ENCODE data around the gene EPHA1. TPM values are rescaled to one million over a fixed set of nuclear protein-coding genes. Genes with fewer than 3 reads are reported as not detected.
A peak's percentile ranks its signal among the peaks of the same experiment; 100 is the strongest.
"Not testable (repeated sequence)": the region's sequence is repeated elsewhere in the genome, so short reads cannot be mapped to it uniquely, and the experiment has no call there.

Gene EPHA1
- polyA plus RNA-seq, 1 donor: 42.5 TPM

DNA sequence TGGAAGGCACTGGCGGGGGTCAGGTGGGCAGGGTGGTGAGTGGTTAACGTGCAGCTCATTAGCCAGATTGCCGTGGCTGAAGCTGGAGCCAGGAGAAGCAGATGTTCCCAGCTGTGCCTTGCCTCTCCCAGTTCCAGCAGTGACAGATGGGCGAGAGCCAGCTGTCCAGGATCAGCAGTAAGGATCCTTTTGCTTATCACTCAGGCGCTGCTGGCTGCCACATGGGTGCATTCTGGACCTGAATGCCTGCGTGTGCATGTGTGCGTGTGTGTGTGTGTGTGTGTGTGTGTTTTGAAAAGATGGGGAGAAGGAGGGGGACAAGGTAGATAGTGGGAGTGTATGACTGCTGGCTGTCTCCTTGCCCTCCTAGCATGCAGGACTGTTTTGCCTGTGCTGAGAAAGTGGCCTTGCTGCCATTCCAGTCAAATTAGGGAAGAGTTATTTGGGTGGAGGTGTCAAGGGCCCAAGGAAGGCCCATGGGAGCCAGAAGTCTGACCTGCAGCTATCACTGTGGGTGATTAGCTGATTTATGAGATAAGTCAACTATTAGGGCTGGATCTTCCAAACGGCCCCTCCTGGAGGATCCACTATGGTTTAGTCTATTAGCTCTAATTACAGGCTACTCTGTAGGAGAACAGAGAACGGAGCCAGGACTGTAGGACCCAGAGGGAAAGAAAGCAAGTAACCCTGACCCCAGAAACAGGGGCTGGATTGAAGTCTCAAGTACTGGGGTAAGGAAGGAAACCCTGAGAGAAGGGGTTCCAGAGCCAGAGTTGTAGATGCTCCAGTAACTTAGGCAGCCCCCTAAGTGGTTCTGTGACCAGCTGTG is 3.3 kb downstream of the EPHA1 start:
- Histone ChIP-seq H3K36me3 (ENCODE audit: control insufficient read depth, insufficient read depth, low read length) (peaks cover 6% of the 10 kb centered on the region), H3K4me3 (ENCODE audit: low read length) (no peak overlapping the region), H3K27ac (ENCODE audit: low read length) (no peak overlapping the region), H3K27me3 (ENCODE audit: control insufficient read depth, insufficient read depth, low read length) (no peaks in the 10 kb centered on the region), H3K4me1 (ENCODE audit: control insufficient read depth, insufficient read depth, low read length) (peaks cover 39% of the 10 kb centered on the region), H3K9me3 (ENCODE audit: control insufficient read depth, low read depth, low read length) (no peaks in the 10 kb centered on the region)
- 80% methylated on average over 1 of the region's 9 CpGs for WGBS (ENCODE audit: insufficient coverage, low lambda C conversion rate)
- DNase-seq: peak in 1 of 2 donors; percentile 60

DNA sequence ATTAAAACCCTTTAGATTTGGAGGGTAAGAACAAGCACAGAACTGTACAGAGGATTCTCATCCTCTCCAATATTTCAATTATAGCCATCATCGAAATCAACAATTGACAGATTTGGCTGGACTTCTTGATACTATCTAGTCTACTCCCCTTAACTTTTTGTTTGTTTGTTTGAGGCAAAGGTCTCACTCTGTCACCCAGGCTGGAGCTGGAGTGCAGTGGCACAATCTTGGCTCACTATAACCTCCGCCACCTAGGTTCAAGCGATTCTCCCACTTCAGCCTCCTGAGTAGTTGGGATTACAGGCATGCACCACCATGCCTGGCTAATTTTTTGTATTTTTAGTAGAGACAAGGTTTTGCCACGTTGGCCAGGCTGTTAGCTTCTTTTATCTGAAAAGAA is 6.4 kb downstream of the EPHA1 start:
- not testable (repeated sequence) for H3K4me3 ChIP-seq (ENCODE audit: low read length); H3K27me3 ChIP-seq (ENCODE audit: control insufficient read depth, insufficient read depth, low read length); H3K9me3 ChIP-seq (ENCODE audit: control insufficient read depth, low read depth, low read length); H3K27ac ChIP-seq (ENCODE audit: low read length); DNase-seq
- peaks cover 25% of the 10 kb centered on the region for H3K36me3 ChIP-seq (ENCODE audit: control insufficient read depth, insufficient read depth, low read length)
- 100% methylated on average over 1 of the region's 4 CpGs for WGBS (ENCODE audit: insufficient coverage, low lambda C conversion rate)
- H3K4me1 ChIP-seq (ENCODE audit: control insufficient read depth, insufficient read depth, low read length): peaks cover 27% of the 10 kb centered on the region

DNA sequence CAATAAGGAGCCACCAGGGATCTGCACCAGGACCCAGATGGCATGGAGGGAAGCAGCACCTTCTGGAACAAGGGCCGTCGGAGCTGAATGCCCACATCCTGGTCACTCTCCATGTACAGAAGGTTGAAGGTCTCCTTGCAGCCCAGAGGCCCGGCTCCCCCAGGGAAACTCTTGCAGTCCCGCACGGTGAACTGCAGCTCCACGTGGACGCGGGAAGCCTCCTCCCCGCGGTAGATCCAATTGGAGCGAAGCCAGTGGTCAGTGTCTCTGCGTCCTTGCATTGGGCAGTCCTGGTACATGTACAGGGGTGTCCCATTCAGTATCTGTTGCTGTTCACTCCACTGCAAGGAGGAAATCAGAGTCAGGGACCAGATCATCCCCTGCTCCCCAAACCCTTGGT is 7.4 kb downstream of the EPHA1 start:
- peaks cover 19% of the 10 kb centered on the region for H3K4me1 ChIP-seq (ENCODE audit: control insufficient read depth, insufficient read depth, low read length)
- peaks cover 32% of the 10 kb centered on the region for H3K36me3 ChIP-seq (ENCODE audit: control insufficient read depth, insufficient read depth, low read length)
- no peaks in the 10 kb centered on the region for H3K9me3 ChIP-seq (ENCODE audit: control insufficient read depth, low read depth, low read length)
- no peak overlapping the region for H3K27ac ChIP-seq (ENCODE audit: low read length)
- H3K4me3 ChIP-seq (ENCODE audit: low read length): no peak overlapping the region
- no peak for DNase-seq
- no peaks in the 10 kb centered on the region for H3K27me3 ChIP-seq (ENCODE audit: control insufficient read depth, insufficient read depth, low read length)
- no CpG with 5 or more reads among the region's 12 CpGs for WGBS (ENCODE audit: insufficient coverage, low lambda C conversion rate)

DNA sequence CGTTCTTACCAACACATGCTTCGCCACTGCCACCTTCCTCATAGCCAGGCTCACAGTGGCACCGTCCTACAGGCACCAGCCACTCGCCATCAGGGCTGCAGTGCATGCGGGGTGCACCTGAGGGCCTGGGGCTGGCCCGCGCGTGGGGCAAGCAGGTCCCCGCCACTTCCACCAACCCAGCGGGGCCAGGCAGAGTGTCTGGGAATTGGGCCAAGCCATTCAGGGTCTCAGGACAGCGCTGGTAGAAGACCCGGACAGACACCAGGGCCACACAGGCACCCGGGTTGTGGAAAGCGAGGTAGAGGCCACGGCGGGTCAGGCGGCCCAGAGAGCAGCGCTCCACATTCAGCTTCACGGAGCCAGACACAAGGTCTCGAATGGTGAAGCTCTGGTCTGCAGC is 9.0 kb downstream of the EPHA1 start:
- H3K4me1 ChIP-seq (ENCODE audit: control insufficient read depth, insufficient read depth, low read length): peaks cover 21% of the 10 kb centered on the region
- no peaks in the 10 kb centered on the region for H3K27me3 ChIP-seq (ENCODE audit: control insufficient read depth, insufficient read depth, low read length)
- no peaks in the 10 kb centered on the region for H3K9me3 ChIP-seq (ENCODE audit: control insufficient read depth, low read depth, low read length)
- WGBS (ENCODE audit: insufficient coverage, low lambda C conversion rate): no CpG with 5 or more reads among the region's 20 CpGs
- no peak for DNase-seq
- H3K4me3 ChIP-seq (ENCODE audit: low read length): no peak overlapping the region
- peaks cover 41% of the 10 kb centered on the region for H3K36me3 ChIP-seq (ENCODE audit: control insufficient read depth, insufficient read depth, low read length)
- H3K27ac ChIP-seq (ENCODE audit: low read length): no peak overlapping the region

DNA sequence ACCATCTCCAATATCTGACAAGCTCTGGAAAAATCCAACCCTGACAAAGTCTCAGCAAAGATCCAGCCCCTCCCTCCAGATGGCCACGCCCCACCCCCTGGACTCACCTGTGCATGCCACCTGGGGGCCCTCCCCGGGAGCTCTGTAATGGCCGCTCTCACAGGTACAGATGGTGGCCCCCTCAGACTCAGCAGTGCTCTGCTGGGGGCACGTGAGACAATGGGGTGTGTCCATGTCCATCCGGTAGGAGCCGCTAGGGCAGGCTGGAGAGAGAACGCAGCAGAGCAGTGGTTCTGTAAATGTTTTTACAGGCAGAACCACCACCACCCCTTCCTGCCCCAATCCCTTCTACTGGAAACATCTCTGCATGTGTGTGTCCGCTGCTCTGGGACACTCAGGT is 9.5 kb downstream of the EPHA1 start:
- peaks cover 22% of the 10 kb centered on the region for H3K4me1 ChIP-seq (ENCODE audit: control insufficient read depth, insufficient read depth, low read length)
- H3K4me3 ChIP-seq (ENCODE audit: low read length): no peak overlapping the region
- peaks cover 44% of the 10 kb centered on the region for H3K36me3 ChIP-seq (ENCODE audit: control insufficient read depth, insufficient read depth, low read length)
- no peak for DNase-seq
- H3K27me3 ChIP-seq (ENCODE audit: control insufficient read depth, insufficient read depth, low read length): no peaks in the 10 kb centered on the region
- H3K9me3 ChIP-seq (ENCODE audit: control insufficient read depth, low read depth, low read length): no peaks in the 10 kb centered on the region
- H3K27ac ChIP-seq (ENCODE audit: low read length): no peak overlapping the region
- no CpG with 5 or more reads among the region's 8 CpGs for WGBS (ENCODE audit: insufficient coverage, low lambda C conversion rate)

DNA sequence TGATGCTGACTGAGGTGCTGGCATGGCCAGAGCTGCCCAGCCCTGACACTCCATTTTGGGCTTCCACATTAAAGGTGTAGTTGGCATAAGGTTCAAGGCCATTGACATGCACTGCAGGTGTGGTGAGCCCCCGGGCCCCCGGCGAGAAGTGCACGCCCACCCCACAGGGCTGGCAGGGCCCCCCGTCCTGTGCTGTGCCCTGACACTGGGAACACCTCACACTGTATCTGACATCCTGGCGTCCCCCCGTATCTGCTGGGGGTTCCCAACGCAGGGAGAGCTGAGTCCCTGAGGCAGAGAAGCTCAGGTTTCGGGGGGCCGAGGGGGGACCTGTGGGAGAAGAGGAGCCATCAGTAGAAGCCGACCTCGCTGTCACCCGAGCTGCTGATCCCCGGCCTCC is 10.0 kb downstream of the EPHA1 start:
- no CpG with 5 or more reads among the region's 14 CpGs for WGBS (ENCODE audit: insufficient coverage, low lambda C conversion rate)
- no peaks in the 10 kb centered on the region for H3K27me3 ChIP-seq (ENCODE audit: control insufficient read depth, insufficient read depth, low read length)
- H3K36me3 ChIP-seq (ENCODE audit: control insufficient read depth, insufficient read depth, low read length): peaks cover 45% of the 10 kb centered on the region
- peaks cover 27% of the 10 kb centered on the region for H3K4me1 ChIP-seq (ENCODE audit: control insufficient read depth, insufficient read depth, low read length)
- no peak overlapping the region for H3K27ac ChIP-seq (ENCODE audit: low read length)
- no peaks in the 10 kb centered on the region for H3K9me3 ChIP-seq (ENCODE audit: control insufficient read depth, low read depth, low read length)
- no peak overlapping the region for H3K4me3 ChIP-seq (ENCODE audit: low read length)
- no peak for DNase-seq

DNA sequence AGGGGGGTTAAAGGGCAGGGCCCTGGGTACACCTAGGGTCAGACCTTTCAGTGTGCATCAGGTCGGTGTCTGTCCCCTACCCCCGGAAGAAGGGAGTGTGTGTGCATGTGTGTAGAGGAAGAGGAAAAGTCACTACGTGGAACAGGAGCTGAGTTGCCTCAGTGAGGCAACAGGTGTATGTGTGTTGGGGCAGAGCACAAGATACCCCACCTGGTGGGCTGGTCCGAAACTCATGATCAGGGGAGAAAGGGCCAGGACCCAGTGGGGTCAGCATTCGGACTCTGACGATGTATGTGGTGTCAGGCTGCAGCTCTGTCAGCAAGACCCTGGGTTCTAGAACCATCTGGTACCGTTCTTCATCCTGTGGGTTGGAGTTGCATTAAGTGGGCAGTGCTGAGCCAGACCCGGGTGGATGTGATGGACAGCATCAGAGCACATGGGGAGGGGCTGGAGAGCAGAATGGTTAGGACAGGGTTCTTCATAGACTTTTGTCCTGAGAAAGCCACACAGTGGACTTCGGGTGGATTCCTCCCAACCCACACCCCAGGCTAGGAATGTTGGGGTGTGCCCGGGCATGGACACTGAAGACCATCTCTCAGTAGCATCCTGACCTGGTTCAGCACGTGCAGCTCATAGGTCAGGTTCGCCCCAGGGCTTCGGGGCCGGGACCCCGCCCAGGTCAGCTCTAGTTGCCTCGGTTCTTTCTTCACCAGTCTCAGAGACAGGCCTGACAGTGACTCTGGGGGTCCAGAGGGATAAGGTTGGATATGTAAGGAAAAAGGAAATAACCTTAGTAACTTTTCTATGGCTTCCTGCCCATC is 10.7 kb downstream of the EPHA1 start:
- H3K27ac ChIP-seq (ENCODE audit: low read length): no peak overlapping the region
- H3K27me3 ChIP-seq (ENCODE audit: control insufficient read depth, insufficient read depth, low read length): no peaks in the 10 kb centered on the region
- no peak for DNase-seq
- WGBS (ENCODE audit: insufficient coverage, low lambda C conversion rate): 100% methylated on average over 1 of the region's 16 CpGs
- H3K36me3 ChIP-seq (ENCODE audit: control insufficient read depth, insufficient read depth, low read length): peaks cover 47% of the 10 kb centered on the region
- H3K9me3 ChIP-seq (ENCODE audit: control insufficient read depth, low read depth, low read length): no peaks in the 10 kb centered on the region
- no peak overlapping the region for H3K4me3 ChIP-seq (ENCODE audit: low read length)
- peaks cover 34% of the 10 kb centered on the region for H3K4me1 ChIP-seq (ENCODE audit: control insufficient read depth, insufficient read depth, low read length)

DNA sequence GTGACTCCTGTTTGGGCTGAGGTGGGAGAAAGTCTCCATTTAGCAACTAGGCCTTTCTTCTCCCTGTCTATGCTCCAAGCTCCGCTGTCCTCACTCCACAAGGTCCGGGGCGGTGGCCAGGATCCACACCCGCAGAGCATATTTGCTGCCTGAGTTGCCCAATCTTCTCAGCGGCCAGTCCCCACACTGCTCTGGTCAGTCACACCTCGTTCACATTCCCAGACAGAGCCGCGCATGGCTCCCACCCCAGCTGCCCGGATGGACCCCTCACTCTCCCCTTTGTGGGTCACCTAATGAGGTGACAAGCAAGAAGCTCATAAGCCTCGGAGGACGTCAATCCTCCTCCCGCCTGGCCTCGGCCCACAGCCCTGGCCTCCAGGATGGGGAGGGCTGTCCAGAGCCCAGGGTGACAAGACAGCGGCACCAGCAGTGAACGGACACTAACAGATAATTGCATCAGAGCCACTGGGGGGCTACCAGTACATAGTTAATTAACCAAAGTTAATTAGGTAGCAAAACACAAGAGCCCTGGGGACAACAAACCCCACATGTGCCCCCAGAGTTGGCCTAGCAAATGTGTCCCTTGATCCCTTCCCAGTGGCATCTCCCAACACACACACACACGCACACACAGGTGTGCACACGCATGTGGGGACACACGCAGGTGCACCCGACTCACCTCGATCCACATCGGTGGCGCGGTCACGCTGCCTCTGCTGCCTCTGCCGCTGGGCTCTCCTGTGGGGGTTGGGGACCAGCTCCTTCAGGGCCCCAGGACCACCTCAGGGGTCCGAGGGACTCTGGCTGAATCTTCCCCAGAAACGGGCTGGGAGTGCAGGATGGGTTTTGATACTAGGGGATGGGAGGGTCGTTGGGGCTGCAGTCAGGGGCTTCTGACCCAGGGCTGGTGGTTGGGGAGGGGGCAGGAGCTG is 11.8 kb downstream of the EPHA1 start:
- Histone ChIP-seq H3K36me3 (ENCODE audit: control insufficient read depth, insufficient read depth, low read length) (peaks cover 54% of the 10 kb centered on the region), H3K4me1 (ENCODE audit: control insufficient read depth, insufficient read depth, low read length) (peaks cover 44% of the 10 kb centered on the region), H3K27me3 (ENCODE audit: control insufficient read depth, insufficient read depth, low read length) (no peaks in the 10 kb centered on the region), H3K27ac (ENCODE audit: low read length) (no peak overlapping the region), H3K9me3 (ENCODE audit: control insufficient read depth, low read depth, low read length) (no peaks in the 10 kb centered on the region), H3K4me3 (ENCODE audit: low read length) (no peak overlapping the region)
- no CpG with 5 or more reads among the region's 28 CpGs for WGBS (ENCODE audit: insufficient coverage, low lambda C conversion rate)
- no peak for DNase-seq

DNA sequence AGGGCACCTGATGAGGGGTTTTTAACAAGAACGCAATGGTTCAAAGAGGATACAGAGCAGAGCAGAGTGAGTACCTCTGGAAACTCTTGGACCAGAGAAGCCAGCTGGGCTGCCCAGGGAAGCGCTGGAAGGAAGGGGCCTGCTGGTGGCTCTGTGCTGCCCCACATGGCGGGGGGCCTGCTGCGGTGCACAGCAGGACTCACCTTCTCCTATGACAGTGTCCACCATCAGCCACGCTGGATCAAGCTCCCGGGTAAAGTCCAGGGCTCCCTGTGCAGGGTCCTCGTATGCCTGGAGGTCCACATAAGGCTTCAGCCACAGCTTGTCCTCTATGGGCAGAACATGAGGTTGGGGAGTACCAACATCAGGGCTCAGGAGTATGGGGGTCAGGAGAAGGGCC is 12.5 kb downstream of the EPHA1 start:
- DNase-seq: no peak
- Histone ChIP-seq H3K4me1 (ENCODE audit: control insufficient read depth, insufficient read depth, low read length) (peaks cover 51% of the 10 kb centered on the region), H3K27me3 (ENCODE audit: control insufficient read depth, insufficient read depth, low read length) (no peaks in the 10 kb centered on the region), H3K27ac (ENCODE audit: low read length) (no peak overlapping the region), H3K4me3 (ENCODE audit: low read length) (no peak overlapping the region), H3K36me3 (ENCODE audit: control insufficient read depth, insufficient read depth, low read length) (peaks cover 57% of the 10 kb centered on the region), H3K9me3 (ENCODE audit: control insufficient read depth, low read depth, low read length) (no peaks in the 10 kb centered on the region)
- no CpG with 5 or more reads among the region's 7 CpGs for WGBS (ENCODE audit: insufficient coverage, low lambda C conversion rate)
